T47D (cell line): Measurements from ENCODE around the gene TMEM151A.

ENCODE experiments used
- DNase-seq, 2 experiments: peaks; one replicate each; pipeline versions ENCODE4 v3.0.0 to v3.0.0-alpha.2; 2011 to 2012; ENCODE audit warnings: low read depth in 1 of 2, low spot score in 1 of 2
- JUND ChIP-seq: IDR thresholded peaks from 2 replicates; pipeline ENCODE4 v1.6.1; 2012; ENCODE audit warnings: low read depth
- in situ Hi-C: cut with HindIII; loops from 2 replicates; pipeline ENCODE4 v1.10.0; 2016; ENCODE audit warnings: low sequenced_read_pairs, low pct_unique_long_range_greater_than_20kb

Gene TMEM151A

GRCh38 chr11:66311470-66311964 is 19.8 kb downstream of the TMEM151A start:
- in situ Hi-C loops = no loop called here
- DNase-seq = no peak
- no peak for TF ChIP-seq JUND

GRCh38 chr11:66311965-66312548 is 20.4 kb downstream of the TMEM151A start:
- in situ Hi-C loops = no loop called here
- DNase-seq = peak; percentile 81 to 91
- no peak for TF ChIP-seq JUND

- in situ Hi-C loops = no loop called here
- no peak for TF ChIP-seq JUND
- peak; percentile 88 to 95 for DNase-seq
Measured at GRCh38 chr11:66312549-66313320, 21.0 kb downstream of the TMEM151A start.

GRCh38 chr11:66313321-66314185 is 21.9 kb downstream of the TMEM151A start:
- DNase-seq = no peak
- in situ Hi-C loops = no loop called here
- TF ChIP-seq JUND = no peak

- TF ChIP-seq JUND = no peak
- in situ Hi-C loops = no loop called here
- DNase-seq = no peak
Measured at GRCh38 chr11:66314186-66314501, 22.4 kb downstream of the TMEM151A start.

- no peak for TF ChIP-seq JUND
- DNase-seq = no peak
- in situ Hi-C loops = no loop called here
Measured at GRCh38 chr11:66314561-66315497, 23.1 kb downstream of the TMEM151A start.

- no peak for TF ChIP-seq JUND
- no peak for DNase-seq
- in situ Hi-C loops = no loop called here
Measured at GRCh38 chr11:66315498-66315885, 23.8 kb downstream of the TMEM151A start.

GRCh38 chr11:66315921-66316811 is 24.5 kb downstream of the TMEM151A start:
- in situ Hi-C loops = no loop called here
- no peak for TF ChIP-seq JUND
- DNase-seq = no peak

- in situ Hi-C loops = no loop called here
- no peak for TF ChIP-seq JUND
- DNase-seq = no peak
Measured at GRCh38 chr11:66316849-66317251, 25.2 kb downstream of the TMEM151A start, which contains the start of gene CD248. Gene CD248, minus strand, starts transcription at chr11:66317044. Its CDS starts 17 bp downstream, at chr11:66317027.

GRCh38 chr11:66317322-66317722 is 25.6 kb downstream of the TMEM151A start:
- in situ Hi-C loops = no loop called here
- no peak for DNase-seq
- TF ChIP-seq JUND = no peak
